ENCODE data around the gene CHDH.

DNA sequence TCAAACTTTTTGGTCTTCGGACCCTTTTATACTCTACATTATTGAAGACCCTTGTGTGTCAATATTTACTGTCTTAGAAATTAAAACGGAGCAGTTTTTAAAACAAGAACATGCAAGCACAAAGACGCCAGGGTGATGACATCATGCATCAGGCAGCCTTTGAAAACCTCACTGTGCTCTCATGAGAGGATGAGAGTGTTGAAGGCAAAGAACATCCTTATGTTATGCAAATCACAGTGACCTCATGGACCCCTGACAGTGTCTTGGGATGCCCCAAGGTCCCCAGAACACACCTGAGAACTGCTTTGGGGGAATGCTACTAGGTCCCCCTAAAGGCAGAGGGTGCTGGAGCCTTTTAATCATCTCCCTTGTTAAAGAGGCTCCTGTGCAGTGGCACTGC, 51.6 kb downstream of the CHDH start:
- TF ChIP-seq, protein P1, sequence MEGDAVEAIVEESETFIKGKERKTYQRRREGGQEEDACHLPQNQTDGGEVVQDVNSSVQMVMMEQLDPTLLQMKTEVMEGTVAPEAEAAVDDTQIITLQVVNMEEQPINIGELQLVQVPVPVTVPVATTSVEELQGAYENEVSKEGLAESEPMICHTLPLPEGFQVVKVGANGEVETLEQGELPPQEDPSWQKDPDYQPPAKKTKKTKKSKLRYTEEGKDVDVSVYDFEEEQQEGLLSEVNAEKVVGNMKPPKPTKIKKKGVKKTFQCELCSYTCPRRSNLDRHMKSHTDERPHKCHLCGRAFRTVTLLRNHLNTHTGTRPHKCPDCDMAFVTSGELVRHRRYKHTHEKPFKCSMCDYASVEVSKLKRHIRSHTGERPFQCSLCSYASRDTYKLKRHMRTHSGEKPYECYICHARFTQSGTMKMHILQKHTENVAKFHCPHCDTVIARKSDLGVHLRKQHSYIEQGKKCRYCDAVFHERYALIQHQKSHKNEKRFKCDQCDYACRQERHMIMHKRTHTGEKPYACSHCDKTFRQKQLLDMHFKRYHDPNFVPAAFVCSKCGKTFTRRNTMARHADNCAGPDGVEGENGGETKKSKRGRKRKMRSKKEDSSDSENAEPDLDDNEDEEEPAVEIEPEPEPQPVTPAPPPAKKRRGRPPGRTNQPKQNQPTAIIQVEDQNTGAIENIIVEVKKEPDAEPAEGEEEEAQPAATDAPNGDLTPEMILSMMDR (IDR thresholded peaks at IDR 0.05; ENCODE audit: low read length): no peak
- TF ChIP-seq EZH2 (IDR thresholded peaks at IDR 0.05; ENCODE audit: borderline replicate concordance, low read length): no peak
